SK-N-SH treated with all-trans-retinoic acid at 6 μM for 48 hours (cell line): ENCODE results near the gene AMMECR1.

Experiments
- ATAC-seq: fragments of 200-7000 bp; cut with Tn5 transposase; 3 replicates; pipeline ENCODE4 v1.9.1; 2020; ENCODE audit warnings: mild to moderate bottlenecking, moderate library complexity
- ARNTL ChIP-seq: fragments of 450-650 bp; formaldehyde crosslinking; IDR thresholded peaks from 2 replicates; pipeline ENCODE4 v1.5.0; 2020; ENCODE audit warnings: low read depth, mild to moderate bottlenecking, moderate library complexity, borderline replicate concordance
- BACH2 ChIP-seq: fragments of 250-450 bp; sonication (Bioruptor Pico); IDR thresholded peaks from 2 replicates; pipeline ENCODE4 v1.9.0; 2021; ENCODE audit warnings: mild to moderate bottlenecking, borderline replicate concordance
- CSDC2 ChIP-seq: fragments of 250-450 bp; sonication (Bioruptor Pico); IDR thresholded peaks from 2 replicates; pipeline ENCODE4 v1.5.0; 2020; ENCODE audit warnings: mild to moderate bottlenecking, moderate library complexity
- ESRRG ChIP-seq: fragments of 250-450 bp; sonication (Bioruptor Pico); IDR thresholded peaks from 2 replicates; pipeline ENCODE4 v1.6.1; 2021; ENCODE audit warnings: mild to moderate bottlenecking
- GLIS3 ChIP-seq: fragments of 250-450 bp; sonication (Bioruptor Pico); IDR thresholded peaks from 2 replicates; pipeline ENCODE4 v1.5.0; 2020; ENCODE audit warnings: mild to moderate bottlenecking, moderate library complexity
- ISL1 ChIP-seq: fragments of 250-450 bp; sonication (Bioruptor Pico); IDR thresholded peaks from 2 replicates; pipeline ENCODE4 v2.1.2; 2022; ENCODE audit warnings: mild to moderate bottlenecking, moderate library complexity
- OSR1 ChIP-seq: fragments of 250-450 bp; sonication (Bioruptor Pico); IDR thresholded peaks from 2 replicates; pipeline ENCODE4 v1.8.0; 2022; ENCODE audit warnings: moderate library complexity, mild to moderate bottlenecking, inconsistent platforms
- PPARA ChIP-seq: fragments of 250-450 bp; sonication (Bioruptor Pico); IDR thresholded peaks from 2 replicates; pipeline ENCODE4 v1.5.0; 2020; ENCODE audit warnings: mild to moderate bottlenecking, borderline replicate concordance
- SNAI2 ChIP-seq: fragments of 250-450 bp; sonication (Bioruptor Pico); IDR thresholded peaks from 2 replicates; pipeline ENCODE4 v1.5.0; 2020; ENCODE audit warnings: mild to moderate bottlenecking, moderate library complexity
- TCF4 ChIP-seq: fragments of 250-450 bp; sonication (Bioruptor Pico); IDR thresholded peaks from 2 replicates; pipeline ENCODE4 v1.8.0; 2021; ENCODE audit warnings: mild to moderate bottlenecking, moderate library complexity, borderline replicate concordance
- TOX ChIP-seq: fragments of 250-450 bp; sonication (Bioruptor Pico); IDR thresholded peaks from 2 replicates; pipeline ENCODE4 v1.8.0; 2021; ENCODE audit warnings: mild to moderate bottlenecking, moderate library complexity, borderline replicate concordance
- ZC3H10 ChIP-seq: fragments of 250-450 bp; sonication (Bioruptor Pico); IDR thresholded peaks from 2 replicates; pipeline ENCODE4 v1.5.1; 2021; ENCODE audit warnings: mild to moderate bottlenecking, moderate library complexity
- ZFP30 ChIP-seq: fragments of 450-650 bp; formaldehyde crosslinking; IDR thresholded peaks from 2 replicates; pipeline ENCODE4 v1.5.0; 2022; ENCODE audit warnings: mild to moderate bottlenecking, moderate library complexity
- ZNF565 ChIP-seq: fragments of 450-650 bp; formaldehyde crosslinking; conservative IDR thresholded peaks from 2 replicates; pipeline ENCODE4 v1.5.0; 2020; ENCODE audit warnings: low read depth, mild to moderate bottlenecking, moderate library complexity
- ZNF70 ChIP-seq: fragments of 450-650 bp; formaldehyde crosslinking; IDR thresholded peaks from 2 replicates; pipeline ENCODE4 v1.5.0; 2020; ENCODE audit warnings: mild to moderate bottlenecking, moderate library complexity
- ZNF8 ChIP-seq: fragments of 450-650 bp; formaldehyde crosslinking; IDR thresholded peaks from 2 replicates; pipeline ENCODE4 v1.5.0; 2020; ENCODE audit warnings: mild to moderate bottlenecking, moderate library complexity
- TF ChIP-seq, protein P1 (sequence below): fragments of 250-450 bp; sonication (Bioruptor Pico); IDR thresholded peaks from 2 replicates; pipeline ENCODE4 v1.8.0; 2020; ENCODE audit warnings: mild to moderate bottlenecking, moderate library complexity, borderline replicate concordance
- TF ChIP-seq, protein P2 (sequence below): fragments of 250-450 bp; sonication (Bioruptor Pico); IDR thresholded peaks from 2 replicates; pipeline ENCODE4 v1.8.0; 2021; ENCODE audit warnings: low read depth, mild to moderate bottlenecking, moderate library complexity, borderline replicate concordance
- TF ChIP-seq, protein P3 (sequence below): fragments of 250-450 bp; sonication (Bioruptor Pico); IDR thresholded peaks from 2 replicates; pipeline ENCODE4 v1.5.1; 2021; ENCODE audit warnings: mild to moderate bottlenecking, moderate library complexity
- TF ChIP-seq, protein P4 (sequence below): fragments of 250-450 bp; sonication (Bioruptor Pico); IDR thresholded peaks from 2 replicates; pipeline ENCODE4 v1.5.1; 2020; ENCODE audit warnings: low read depth, mild to moderate bottlenecking, moderate library complexity

The AMMECR1 gene

DNA sequence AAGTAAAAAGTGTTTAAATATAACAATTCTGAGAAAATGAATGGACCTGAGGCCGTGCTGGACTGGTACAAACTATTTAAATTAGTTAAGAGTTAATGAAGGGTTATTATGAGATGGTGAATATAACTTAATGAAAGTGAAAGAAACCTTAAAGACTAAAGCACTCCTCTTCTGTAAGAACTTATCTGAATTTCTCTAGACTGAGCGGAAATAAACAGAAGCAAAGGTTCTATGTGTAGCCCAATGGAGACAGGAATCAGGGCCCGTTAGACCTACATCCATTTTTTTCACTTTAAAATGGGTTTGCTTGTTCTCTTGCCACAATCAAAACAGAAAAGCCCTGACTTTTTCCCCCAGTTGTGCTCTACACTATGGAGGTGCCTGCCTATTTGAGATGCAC is 14.9 kb downstream of the AMMECR1 start:
- no peak for ATAC-seq
- TF ChIP-seq ARNTL (CRISPR knock-in tag) (no peak), ESRRG (CRISPR knock-in tag) (no peak), OSR1 (CRISPR knock-in tag) (no peak), ZFP30 (CRISPR knock-in tag) (no peak), TCF4 (CRISPR knock-in tag) (no peak), GLIS3 (CRISPR knock-in tag) (no peak), SNAI2 (CRISPR knock-in tag) (no peak), ZC3H10 (CRISPR knock-in tag) (no peak), ZNF8 (CRISPR knock-in tag) (no peak), ISL1 (no peak), PPARA (no peak), CSDC2 (CRISPR knock-in tag) (no peak)
- TF ChIP-seq, protein P1, sequence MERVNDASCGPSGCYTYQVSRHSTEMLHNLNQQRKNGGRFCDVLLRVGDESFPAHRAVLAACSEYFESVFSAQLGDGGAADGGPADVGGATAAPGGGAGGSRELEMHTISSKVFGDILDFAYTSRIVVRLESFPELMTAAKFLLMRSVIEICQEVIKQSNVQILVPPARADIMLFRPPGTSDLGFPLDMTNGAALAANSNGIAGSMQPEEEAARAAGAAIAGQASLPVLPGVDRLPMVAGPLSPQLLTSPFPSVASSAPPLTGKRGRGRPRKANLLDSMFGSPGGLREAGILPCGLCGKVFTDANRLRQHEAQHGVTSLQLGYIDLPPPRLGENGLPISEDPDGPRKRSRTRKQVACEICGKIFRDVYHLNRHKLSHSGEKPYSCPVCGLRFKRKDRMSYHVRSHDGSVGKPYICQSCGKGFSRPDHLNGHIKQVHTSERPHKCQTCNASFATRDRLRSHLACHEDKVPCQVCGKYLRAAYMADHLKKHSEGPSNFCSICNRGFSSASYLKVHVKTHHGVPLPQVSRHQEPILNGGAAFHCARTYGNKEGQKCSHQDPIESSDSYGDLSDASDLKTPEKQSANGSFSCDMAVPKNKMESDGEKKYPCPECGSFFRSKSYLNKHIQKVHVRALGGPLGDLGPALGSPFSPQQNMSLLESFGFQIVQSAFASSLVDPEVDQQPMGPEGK (CRISPR knock-in tag): no peak
- TF ChIP-seq, protein P2, sequence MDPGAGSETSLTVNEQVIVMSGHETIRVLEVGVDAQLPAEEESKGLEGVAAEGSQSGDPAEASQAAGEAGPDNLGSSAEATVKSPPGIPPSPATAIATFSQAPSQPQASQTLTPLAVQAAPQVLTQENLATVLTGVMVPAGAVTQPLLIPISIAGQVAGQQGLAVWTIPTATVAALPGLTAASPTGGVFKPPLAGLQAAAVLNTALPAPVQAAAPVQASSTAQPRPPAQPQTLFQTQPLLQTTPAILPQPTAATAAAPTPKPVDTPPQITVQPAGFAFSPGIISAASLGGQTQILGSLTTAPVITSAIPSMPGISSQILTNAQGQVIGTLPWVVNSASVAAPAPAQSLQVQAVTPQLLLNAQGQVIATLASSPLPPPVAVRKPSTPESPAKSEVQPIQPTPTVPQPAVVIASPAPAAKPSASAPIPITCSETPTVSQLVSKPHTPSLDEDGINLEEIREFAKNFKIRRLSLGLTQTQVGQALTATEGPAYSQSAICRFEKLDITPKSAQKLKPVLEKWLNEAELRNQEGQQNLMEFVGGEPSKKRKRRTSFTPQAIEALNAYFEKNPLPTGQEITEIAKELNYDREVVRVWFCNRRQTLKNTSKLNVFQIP (CRISPR knock-in tag): no peak
- TF ChIP-seq, protein P3, sequence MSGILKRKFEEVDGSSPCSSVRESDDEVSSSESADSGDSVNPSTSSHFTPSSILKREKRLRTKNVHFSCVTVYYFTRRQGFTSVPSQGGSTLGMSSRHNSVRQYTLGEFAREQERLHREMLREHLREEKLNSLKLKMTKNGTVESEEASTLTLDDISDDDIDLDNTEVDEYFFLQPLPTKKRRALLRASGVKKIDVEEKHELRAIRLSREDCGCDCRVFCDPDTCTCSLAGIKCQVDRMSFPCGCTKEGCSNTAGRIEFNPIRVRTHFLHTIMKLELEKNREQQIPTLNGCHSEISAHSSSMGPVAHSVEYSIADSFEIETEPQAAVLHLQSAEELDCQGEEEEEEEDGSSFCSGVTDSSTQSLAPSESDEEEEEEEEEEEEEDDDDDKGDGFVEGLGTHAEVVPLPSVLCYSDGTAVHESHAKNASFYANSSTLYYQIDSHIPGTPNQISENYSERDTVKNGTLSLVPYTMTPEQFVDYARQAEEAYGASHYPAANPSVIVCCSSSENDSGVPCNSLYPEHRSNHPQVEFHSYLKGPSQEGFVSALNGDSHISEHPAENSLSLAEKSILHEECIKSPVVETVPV: no peak

DNA sequence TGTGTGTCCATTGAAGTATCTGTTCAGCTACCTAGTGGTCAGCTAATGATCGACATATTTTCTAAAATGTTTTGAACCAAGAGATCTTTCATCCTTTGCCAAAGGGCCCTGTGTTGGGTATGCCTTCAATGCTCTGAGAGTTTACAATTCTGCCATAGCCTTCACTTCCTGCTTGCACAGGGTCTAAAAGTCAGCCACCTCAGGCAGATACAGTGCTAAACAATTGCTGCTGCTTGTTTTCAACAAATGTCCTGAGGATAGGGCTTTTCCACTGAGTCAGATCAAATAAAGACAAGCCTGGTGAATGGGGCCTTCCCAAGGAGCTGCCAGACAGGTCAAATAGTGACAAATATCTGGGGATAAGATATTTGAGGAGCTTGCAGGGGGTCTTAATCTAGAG is 16.7 kb downstream of the AMMECR1 start:
- TF ChIP-seq CSDC2 (CRISPR knock-in tag) (no peak), ARNTL (CRISPR knock-in tag) (no peak), BACH2 (CRISPR knock-in tag) (no peak)
- no peak for ATAC-seq

DNA sequence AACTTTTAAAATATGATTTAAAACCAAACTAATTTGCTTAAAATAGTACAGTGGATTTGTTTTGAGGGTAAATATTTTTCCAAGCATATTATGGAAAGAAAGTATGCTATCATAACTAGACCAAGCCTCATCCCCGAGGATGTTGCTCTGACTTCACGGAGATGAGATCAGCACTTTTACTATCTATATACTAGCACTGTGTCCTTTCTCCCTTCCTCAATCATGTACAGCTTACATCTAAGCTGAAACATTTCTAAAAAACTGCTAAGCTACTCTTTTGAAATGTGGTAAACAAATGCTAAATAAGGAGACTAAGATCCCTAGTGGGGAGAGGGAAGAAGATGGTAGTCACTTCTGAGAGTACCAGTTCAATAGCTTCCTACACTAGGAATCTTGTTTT is 23.8 kb downstream of the AMMECR1 start:
- TF ChIP-seq ZNF565 (CRISPR knock-in tag) (no peak), OSR1 (CRISPR knock-in tag) (no peak), BACH2 (CRISPR knock-in tag) (no peak), TOX (CRISPR knock-in tag) (no peak), ZC3H10 (CRISPR knock-in tag) (no peak), ESRRG (CRISPR knock-in tag) (no peak), ARNTL (CRISPR knock-in tag) (no peak), ZNF8 (CRISPR knock-in tag) (no peak), SNAI2 (CRISPR knock-in tag) (no peak), GLIS3 (CRISPR knock-in tag) (no peak), ISL1 (no peak), ZNF70 (CRISPR knock-in tag) (no peak), PPARA (no peak), ZFP30 (CRISPR knock-in tag) (no peak)
- TF ChIP-seq, protein P2 (CRISPR knock-in tag): no peak
- TF ChIP-seq, protein P4, sequence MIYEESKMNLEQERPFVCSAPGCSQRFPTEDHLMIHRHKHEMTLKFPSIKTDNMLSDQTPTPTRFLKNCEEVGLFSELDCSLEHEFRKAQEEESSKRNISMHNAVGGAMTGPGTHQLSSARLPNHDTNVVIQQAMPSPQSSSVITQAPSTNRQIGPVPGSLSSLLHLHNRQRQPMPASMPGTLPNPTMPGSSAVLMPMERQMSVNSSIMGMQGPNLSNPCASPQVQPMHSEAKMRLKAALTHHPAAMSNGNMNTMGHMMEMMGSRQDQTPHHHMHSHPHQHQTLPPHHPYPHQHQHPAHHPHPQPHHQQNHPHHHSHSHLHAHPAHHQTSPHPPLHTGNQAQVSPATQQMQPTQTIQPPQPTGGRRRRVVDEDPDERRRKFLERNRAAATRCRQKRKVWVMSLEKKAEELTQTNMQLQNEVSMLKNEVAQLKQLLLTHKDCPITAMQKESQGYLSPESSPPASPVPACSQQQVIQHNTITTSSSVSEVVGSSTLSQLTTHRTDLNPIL (CRISPR knock-in tag): no peak
- TF ChIP-seq, protein P1 (CRISPR knock-in tag): no peak
- no peak for ATAC-seq
